HG03097 (cell line): ENCODE results near the gene OGA.
"Not testable (repeated sequence)": the region's sequence is repeated elsewhere in the genome, so short reads cannot be mapped to it uniquely, and the experiment has no call there.

Experiments
- ATAC-seq: cut with Tn5 transposase; IDR thresholded peaks from one replicate; pipeline ENCODE4 v1.9.1; 2021; ENCODE audit not compliant: unreplicated experiment, low FRiP score

Gene OGA

DNA sequence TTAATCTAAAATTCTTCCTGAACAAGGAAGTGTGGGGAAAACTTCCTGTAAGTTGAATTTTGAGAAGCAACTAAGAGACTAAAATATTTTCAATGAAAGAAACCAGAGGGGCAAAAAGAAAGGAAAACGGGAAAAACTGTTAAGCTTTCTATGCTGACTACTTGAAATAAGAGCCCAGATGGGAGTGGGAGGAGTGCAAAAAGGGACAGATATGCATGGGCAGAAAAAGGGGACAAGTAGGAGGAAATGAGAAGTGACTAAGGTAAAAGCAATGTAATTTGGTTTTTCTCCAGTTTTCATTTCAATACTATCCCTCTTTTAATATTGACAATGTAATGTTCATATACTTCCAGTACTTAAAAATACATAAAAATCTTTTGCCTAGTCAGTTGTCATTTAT is 11.1 kb downstream of the OGA start:
- ATAC-seq: no peak

DNA sequence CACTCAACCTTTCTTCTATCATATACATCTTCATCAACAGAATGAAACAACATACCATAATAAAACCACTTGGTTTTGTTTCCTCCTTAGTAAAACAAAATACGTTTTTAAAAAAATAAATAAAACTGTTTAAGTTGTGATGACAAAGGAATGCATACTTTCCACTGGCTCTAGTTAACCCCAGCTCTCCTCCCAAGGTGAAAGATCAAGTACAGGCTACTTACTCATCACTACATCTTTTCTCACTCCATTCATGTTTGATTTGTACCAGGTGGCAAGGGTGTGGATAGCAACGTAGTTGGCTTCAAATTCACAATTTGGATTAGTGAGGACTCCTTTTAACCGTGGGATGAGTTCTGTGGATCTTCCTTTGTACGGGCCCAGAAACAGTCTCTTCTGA is 14.7 kb downstream of the OGA start:
- no peak for ATAC-seq

DNA sequence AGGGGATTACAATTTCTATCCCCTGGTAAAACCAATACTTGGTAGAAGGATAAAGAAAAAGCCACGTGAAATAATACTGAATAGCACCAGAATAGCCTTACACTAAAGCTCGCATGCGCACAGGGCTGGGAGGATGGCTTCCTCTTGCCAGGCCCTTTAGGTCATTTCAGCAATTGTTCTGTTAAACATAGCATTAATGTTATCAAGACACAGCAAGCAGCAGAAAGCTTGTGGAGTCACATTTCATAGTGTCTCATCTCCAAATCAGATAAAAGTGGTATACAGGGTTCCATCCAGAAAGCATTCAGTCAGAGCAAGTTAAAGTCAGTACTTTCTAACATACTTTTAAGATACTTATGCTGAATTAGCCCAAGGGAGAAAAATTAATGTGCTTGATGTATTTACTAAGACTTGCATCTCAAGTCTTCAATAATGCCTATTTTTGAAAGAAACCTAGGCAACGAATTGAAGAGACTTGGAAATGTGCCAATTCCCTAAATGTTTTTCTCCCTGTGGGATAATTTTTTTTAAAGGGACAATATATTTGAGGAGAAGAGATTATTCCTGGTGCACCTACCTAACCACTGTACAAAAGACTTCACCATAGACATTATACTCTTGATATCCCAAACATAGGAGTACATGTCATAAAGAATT is 20.7 kb downstream of the OGA start:
- ATAC-seq: no peak

DNA sequence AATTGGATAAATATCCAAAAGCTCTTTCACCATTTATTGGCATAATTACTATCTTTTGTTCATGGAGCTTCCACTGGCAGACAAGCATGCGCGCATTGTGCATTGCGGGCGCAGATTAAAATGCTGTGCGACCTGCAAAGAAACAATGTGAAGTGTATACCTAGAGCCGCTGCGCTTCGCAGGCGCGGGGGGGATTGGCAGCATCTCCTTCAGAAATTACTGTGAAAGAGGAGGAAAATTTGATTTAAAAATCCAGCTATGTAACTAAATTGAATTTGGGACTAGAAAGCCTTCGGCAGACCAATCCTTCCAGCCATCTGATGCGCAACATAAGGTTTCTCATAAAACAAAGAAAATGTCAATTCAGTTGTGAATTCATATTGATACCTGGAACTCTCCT is 24.7 kb downstream of the OGA start:
- no peak for ATAC-seq

DNA sequence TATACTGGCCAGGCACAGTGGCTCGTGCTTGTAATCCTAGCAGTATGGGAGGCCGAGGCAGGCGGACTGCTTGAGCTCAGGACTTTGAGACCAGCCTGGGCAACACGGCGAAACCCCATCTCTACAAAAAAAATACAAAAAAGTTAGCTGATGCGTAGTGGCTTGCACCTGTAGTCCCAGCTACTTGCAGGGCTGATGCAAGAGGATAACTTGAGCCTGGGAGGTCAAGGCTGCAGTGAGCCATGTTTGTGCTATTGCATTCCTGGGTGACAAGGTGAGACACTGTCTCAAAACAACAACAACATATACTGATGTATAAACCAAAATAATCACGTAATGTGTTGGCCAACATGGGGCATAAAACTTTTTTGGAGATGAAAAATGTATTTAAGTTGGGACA is 28.6 kb downstream of the OGA start:
- ATAC-seq: no peak

DNA sequence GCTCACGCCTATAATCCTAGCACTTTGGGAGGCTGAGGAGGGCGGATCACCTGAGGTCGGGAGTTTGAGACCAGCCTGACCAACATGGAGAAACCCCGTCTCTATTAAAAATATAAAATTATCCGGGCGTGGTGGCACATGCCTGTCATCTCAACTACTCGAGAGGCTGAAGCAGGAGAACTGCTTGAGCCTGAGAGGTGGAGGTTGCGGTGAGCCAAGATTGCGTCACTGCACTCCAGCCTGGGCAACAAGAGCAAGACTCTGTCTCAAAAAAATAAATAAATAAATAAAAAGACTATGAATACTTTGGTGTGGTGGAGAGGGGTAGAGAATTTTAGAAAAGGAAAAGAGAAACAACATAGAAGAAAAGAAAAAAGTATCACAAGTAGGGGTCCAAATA is 29.0 kb downstream of the OGA start:
- not testable (repeated sequence) for ATAC-seq

DNA sequence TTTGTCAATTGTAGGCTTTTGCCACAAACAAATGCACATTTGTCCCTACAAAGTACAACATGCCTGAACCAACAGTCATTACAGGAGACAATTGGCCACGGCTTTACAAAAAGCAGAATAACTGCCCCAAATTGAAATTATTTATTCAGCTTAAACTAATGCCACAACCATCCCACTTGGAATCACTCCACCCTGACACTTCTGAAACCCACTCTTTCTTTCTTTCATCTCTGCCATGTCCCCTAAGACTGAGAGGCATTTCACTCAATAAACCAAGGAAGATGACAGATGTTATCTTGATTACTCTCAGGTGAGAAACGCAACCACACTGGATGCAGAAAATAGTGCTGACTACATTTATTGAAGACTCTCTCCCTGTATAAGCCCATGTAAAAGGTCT is 32.4 kb downstream of the OGA start:
- ATAC-seq: no peak

DNA sequence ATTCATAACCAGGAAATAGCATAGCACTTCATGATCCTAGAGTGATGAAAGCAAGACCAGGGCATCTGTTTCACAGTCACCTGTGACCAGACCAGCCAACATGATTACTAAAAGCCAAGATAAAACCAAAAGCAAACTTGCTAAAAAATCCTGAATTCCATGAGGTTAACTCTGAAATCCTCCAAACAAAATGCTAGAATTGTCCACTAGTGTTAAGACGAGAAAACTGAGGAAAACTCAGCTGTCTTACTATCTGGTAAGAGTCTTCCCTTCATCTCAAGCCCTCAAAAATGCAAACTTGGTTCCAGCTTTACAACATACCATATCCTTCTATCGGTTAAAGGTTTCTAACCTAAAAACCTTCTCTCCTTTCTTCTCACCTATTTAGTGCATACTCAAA is 33.7 kb downstream of the OGA start:
- no peak for ATAC-seq

DNA sequence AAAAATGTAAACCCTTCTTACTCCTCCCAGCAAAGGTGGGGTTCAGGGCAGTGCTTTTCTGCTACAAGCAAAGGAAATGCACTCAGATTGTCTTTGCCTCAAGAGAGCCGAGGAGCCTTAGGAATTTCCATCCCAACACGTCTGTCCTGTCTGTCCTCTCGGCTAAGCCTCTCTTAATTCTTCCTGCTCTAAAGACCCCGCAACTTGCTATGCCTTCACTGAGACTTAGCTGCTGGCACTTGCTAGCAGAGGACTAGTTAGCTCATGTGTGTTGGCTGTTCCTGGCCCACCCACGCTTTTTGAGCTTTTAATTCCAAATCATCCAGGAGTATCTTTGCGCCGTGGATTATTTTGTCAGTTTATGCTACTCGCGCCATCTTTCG is 34.5 kb downstream of the OGA start:
- no peak for ATAC-seq

DNA sequence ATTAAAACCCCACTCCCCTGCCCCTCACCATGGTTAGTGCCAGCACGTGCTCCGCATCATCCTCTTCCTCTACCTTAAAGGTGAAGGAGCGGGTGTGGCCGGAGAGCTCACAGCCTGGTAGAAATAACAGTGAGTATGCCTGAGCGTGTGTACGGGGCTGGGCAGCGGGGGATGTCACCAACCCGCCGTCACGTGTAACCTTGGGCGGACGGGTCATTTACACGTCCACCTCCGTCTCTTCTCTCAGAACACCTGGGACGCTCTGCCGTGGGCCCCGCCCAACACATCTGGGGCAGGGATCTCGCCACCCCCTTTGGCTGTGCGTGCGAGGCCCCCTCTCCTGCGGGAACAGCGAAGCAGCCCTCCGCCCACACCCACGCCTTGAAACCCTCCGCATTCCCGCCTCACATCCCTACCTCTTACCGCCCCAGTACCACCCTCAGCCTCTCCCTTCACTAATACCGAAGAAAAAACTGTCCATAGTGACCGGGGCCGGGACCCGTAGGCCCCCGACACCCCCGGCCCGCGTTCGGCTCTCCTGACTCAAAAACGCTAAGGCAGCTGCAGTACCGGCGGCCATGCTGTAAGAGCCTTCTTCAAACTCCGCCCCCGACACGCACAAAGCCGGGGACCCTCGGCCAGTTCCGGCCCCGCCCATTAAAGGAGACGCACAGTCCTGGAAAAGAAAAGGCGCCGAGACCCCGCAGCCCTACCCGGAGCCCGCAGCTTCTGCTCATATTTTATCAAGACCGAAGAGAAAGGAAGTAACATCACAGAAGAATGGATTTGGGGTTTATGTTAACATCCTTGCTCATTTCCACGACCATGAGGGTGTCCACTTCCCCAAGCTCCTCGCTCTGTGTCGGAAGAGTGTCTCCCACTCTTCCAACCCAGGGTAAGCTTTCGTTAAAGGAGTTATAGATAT is 35.2 kb downstream of the OGA start, which contains the start of gene NPM3:
NPM3 (minus strand) TSS at position 636 of the 925 bp plus-strand sequence; CDS start at position 580, 56 bp downstream.
- no peak for ATAC-seq

DNA sequence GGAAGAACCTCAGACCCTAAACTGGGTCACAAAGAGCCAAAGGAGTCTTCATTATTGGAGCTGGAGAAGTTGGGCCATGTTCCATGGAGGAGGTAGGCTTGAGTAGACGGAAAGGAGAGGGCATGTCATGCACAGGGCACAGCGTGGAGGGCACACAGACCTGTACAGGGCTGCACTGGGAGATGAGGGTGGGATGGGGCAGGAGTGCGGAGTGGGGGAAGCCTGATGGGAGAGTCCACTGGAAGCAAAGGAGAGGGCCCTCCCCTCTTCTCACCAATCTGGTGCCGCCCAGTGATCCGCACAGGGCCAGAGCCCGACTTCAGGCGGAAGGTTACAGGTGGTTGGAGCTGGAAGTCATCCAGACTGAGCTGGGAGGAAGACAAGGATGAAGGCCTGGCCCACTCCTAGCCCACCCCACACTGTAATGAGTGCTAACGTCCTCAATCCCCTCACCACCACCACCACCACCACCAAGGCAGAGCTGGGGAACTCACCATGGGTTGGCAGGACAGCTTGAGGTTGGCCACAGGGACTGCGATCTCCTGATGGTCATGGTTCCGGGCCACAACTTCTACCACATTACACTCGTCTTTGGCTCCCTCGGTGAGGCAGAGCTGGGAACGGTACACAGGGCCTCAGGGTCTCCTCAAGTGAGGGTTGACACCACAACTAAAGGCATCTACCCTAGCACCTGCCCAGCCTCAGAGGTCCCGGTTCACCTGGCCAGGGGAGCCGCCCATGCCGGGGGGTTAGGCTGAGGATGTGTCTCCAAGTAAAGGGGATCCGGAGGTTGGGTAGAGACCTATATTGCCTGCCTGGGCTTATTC is 36.0 kb downstream of the OGA start:
- ATAC-seq: no peak

DNA sequence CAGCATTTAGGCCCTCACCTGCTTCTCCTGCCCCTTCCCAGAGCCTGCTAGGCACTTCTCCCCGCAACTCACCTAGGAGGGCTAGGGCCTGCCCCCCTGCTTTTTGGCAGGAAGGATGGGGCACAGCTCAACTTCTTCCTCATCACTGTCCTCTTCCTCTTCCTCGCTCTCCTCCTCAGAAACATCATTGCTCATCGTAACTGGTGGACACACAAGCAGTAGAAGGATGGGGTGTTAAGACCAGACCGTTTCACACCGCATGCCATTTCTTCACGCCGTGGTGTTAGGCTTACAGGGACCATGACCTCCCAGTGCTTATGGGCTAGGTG is 36.6 kb downstream of the OGA start:
- no peak for ATAC-seq

DNA sequence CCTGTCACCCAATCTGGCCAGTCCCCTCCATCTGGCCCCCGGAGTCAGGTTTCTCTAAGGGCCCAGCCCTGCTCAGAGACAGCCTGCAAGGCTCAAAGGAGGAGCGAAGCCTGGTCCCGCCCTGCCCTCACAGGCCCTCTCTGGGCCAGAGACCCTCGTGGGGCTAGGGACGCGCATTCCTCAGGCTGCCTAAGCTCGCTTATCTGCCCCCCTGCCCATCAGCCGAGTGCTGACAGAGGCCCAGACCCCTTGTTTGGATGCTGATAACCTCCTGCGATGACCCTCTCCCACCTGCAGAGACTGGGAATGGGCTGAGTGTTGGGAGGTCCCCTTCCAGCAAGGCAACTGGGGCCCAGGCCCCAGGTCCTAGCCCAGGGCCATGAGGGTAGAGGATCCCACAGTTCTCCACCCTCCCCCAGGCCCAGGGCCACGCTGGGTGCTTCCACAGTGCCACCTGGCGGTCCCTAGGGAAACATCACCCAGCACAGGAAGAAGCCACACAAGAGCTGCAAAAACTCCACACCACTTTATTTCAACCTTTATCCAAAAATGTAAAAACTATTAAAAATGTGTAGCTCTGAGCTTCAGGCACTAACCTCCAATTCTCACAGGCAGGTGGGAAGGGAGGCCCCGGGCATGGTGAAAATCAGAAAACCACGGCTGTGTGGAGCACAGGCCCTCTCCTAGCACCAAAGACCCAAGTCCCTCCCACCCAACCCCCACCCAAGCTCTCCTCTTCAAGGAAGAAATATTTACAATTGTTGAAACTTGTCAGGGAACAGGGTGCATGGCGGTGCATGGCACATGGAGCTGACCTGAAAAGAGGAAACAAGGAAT is 37.2 kb downstream of the OGA start:
- no peak for ATAC-seq

DNA sequence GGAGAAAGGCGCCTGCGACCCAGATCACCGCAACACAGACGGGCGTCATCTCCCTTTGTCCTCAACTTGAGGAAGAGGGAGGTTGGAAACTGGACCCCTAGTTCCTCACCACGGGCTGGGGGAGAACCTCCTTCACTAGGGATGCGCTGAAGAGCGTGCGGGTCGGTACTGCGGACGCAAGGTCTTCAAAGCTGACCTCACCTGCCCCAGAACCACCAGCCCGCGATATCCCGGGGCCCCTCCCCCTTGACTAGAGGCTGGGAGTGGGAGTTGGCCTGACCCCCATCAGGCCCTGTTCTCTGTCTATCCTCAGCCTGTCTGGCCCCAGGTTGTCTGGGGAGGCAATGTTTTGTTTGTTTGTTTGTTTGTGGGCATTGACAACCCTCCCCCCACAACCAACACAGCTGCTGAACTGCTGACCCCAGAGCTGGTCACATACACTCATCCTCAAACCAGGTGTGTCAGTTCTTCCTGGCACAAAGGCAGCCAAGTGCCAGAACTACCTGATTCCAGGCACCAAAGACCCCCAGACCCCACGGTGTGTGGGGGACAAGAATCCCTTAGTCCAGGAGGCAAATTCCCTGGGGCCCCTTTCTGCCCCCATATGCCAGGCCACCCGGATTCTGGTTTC is 37.9 kb downstream of the OGA start:
- ATAC-seq: no peak

DNA sequence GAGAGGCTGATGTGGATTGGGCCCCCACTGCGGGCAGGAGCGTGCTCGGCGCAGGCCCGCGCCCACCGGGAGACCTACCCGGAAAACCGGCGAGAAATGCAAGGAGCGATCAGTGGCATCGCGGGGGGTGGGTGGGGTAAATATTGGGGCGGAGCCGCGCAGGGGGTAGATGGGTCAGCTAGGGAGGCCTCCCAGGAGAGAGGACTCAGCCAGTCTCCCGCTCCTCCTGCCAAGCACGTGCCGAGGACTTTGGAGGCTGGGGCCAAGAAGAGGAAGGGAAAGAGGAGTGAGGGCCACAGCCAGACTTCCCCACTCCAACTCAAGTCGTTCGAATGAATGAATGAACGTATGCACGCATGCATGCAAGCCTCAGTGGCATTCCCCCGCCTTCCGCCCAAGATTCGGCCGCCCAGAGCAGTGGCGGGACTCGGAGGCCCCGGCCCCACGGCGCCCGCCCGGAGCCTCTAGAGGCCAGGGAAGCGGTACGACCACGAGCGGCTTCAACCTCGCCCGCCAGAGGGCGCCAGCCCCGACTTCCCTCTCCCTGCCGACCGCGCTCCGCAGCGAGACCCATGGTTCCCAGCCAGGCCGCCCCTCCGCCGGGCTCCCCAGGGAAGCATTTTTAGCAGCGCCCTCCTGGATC is 38.6 kb downstream of the OGA start:
- ATAC-seq: peak; percentile 47

DNA sequence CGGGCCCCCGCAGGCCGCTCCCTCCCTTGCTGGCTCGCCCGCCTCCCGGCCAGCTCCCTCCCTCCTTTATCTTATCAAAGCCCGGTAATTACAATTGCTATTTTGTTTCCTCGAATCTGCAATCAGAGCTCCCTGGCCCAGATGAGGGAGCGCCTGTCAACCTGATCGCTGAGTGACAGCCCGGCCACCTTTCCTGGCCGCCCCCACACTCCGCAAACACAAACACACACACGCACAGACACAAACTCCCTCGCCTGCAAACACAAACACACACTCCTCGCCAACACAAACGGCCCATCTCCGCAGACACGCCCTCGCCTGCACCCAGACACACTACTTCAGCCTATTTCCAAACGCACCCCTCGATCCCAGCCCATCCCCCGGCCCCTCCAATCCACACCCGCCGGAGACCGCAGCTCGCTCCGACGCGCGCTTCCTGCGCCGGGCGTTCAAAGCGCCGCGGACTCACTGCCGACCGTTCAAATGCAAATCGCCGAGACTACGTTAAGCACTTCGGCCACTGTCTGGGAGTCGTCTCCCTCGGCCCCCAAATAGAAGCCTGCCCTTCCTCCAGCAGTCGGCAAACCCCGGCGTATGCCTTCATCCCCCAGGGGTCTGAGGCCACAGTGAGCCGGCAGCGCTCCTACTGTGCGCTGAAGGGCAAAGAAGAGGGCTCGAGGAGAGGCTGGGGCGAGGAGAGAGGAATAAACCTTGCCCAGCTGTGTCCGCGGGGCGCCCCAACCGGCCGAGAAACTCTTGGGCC is 39.3 kb downstream of the OGA start:
- no peak for ATAC-seq

DNA sequence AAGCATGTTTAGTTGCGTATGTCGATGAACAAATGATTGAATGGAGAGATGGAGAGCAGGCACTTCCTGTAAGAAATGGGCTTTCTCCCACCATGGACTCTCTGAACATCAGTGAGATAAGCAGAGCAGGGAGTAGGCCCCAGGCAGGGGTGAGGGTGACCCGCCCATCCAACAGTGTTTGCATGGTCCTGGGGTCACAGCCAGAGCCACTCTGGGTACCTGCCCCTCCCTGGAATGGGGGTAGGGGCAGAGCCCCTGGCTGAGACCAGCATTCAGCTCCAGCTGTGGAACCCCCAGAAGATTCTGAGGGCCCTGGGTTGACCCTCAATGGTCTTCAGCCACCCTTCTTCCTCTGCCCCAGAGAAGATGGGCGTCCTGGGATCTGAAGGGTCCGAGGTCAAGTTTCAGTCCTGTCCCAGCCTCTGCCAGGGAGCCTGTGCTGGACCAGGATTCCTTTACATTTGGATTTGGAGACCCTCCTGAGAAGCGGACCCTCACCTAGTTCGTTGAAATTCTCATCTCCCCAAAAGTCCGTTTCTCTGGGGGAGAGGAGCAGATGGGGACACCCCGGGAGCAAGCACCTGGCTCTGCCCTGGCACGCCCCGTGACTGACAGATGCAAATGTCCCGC is 40.0 kb downstream of the OGA start:
- no peak for ATAC-seq

DNA sequence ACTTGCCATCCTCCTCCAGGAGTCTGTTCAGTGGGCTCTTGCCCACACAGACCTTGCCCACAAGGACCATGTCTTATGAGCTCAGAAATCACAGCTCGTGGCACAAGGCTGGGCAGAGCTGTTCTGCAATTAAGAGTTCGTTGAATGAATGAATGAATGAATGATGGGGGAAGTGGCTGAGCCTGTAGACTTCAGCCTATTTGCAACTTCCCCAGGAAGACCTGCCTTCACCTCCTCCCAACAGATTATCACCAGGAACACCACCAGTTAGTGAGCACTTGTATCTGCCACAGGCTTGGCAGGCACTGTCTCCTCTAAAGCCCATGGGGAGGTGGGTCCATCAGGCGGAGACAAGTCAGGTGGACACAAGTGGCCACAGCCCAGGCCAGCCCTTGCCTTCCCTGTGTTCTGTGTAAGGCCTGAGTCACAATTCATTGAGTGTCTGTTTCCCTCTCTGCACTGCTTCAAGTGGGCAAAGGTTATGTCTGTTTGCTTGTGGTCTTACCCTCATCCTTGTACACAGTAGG is 40.6 kb downstream of the OGA start:
- ATAC-seq: no peak
